Lung microvascular endothelial cell (primary cell): ENCODE results near the gene GPR34. TPM values are rescaled to one million over a fixed set of nuclear protein-coding genes. Genes with fewer than 3 reads are reported as not detected.
"Not testable (repeated sequence)": the region's sequence is repeated elsewhere in the genome, so short reads cannot be mapped to it uniquely, and the experiment has no call there.

Experiments used
- DNase-seq, 2 donors: peaks; one replicate each; pipeline versions ENCODE4 v3.0.0 to v3.0.0-alpha.2; 2010; ENCODE audit warnings: low read depth in 2 of 2
- total RNA-seq: library from RNA; depleted of rRNA; stranded (reverse); fragments of >200 nt; gene quantifications from 2 replicates; pipeline ENCODE4 v1.2.1, GENCODE V29; 2014

The GPR34 gene
- total RNA-seq, 1 donor from 2014 or later = not detected

GRCh38 chrX:41692162-41692749 lies 3.5 kb downstream of the GPR34 start:
- DNase-seq = no peak

GRCh38 chrX:41693024-41693423 lies 4.3 kb downstream of the GPR34 start:
- no peak for DNase-seq

GRCh38 chrX:41695426-41695825 lies 6.7 kb downstream of the GPR34 start:
- DNase-seq = peak in 1 of 2 donors; percentile 65

GRCh38 chrX:41703574-41704029 lies 14.8 kb downstream of the GPR34 start:
- DNase-seq = no peak

GRCh38 chrX:41705042-41705441 lies 16.3 kb downstream of the GPR34 start:
- no peak for DNase-seq

- DNase-seq = peak in 1 of 2 donors; percentile 2
These were observed 17.1 kb downstream of the GPR34 start for GRCh38 chrX:41705680-41706374.

- no peak for DNase-seq
These were observed 18.4 kb downstream of the GPR34 start for GRCh38 chrX:41707218-41707617.

- DNase-seq = no peak
These were observed 19.7 kb downstream of the GPR34 start for GRCh38 chrX:41708486-41708885.

- no peak for DNase-seq
These were observed 22.4 kb downstream of the GPR34 start for GRCh38 chrX:41711021-41711667.

GRCh38 chrX:41716222-41716621 lies 27.4 kb downstream of the GPR34 start:
- DNase-seq = no peak

GRCh38 chrX:41716767-41717473 lies 28.1 kb downstream of the GPR34 start:
- no peak for DNase-seq

- no peak for DNase-seq
These were observed 29.9 kb downstream of the GPR34 start for GRCh38 chrX:41718481-41719235.

GRCh38 chrX:41719610-41720009 lies 30.8 kb downstream of the GPR34 start:
- DNase-seq = not testable (repeated sequence)

- DNase-seq = no peak
These were observed 31.5 kb downstream of the GPR34 start for GRCh38 chrX:41720125-41720779.

GRCh38 chrX:41721590-41721989 lies 32.8 kb downstream of the GPR34 start:
- no peak for DNase-seq

GRCh38 chrX:41722214-41722613 lies 33.4 kb downstream of the GPR34 start:
- DNase-seq = no peak

- DNase-seq = no peak
These were observed 34.2 kb downstream of the GPR34 start for GRCh38 chrX:41722816-41723618.

GRCh38 chrX:41723826-41724225 lies 35.1 kb downstream of the GPR34 start, which contains the start of gene GPR82:
TSS of gene GPR82 (plus strand) at chrX:41724181. CDS start at chrX:41727027, 2,846 bp downstream.
- DNase-seq = no peak

- DNase-seq = no peak
These were observed 39.4 kb downstream of the GPR34 start for GRCh38 chrX:41728125-41728524.

GRCh38 chrX:41730081-41730480 lies 41.3 kb downstream of the GPR34 start:
- DNase-seq = no peak
